Neural crest cell (in vitro differentiated cells): ENCODE results near the gene TSPAN31. TPM values are rescaled to one million over a fixed set of nuclear protein-coding genes. Genes with fewer than 3 reads are reported as not detected.

Experiments
- DNase-seq: peaks from one replicate; pipeline ENCODE4 v3.0.0; 2021; ENCODE audit warnings: low read depth, mixed read lengths, low spot score
- H3K27ac Mint-ChIP-seq: one replicate; pipeline ENCODE4 v1.8.0; 2021; ENCODE audit warnings: mild to moderate bottlenecking, mixed read lengths; ENCODE audit not compliant: unreplicated experiment
- H3K27me3 Mint-ChIP-seq: 2 replicates; pipeline ENCODE4 v1.8.0; 2021; ENCODE audit warnings: low read depth, mild to moderate bottlenecking, mixed read lengths
- H3K36me3 Mint-ChIP-seq: 2 replicates; pipeline ENCODE4 v1.8.0; 2021; ENCODE audit warnings: low read depth, mild to moderate bottlenecking, mixed read lengths
- H3K4me1 Mint-ChIP-seq: 2 replicates; pipeline ENCODE4 v1.8.0; 2021; ENCODE audit warnings: mixed read lengths
- H3K4me3 Mint-ChIP-seq: one replicate; pipeline ENCODE4 v1.8.0; 2021; ENCODE audit warnings: mild to moderate bottlenecking, mixed read lengths
- H3K9me3 Mint-ChIP-seq: 2 replicates; pipeline ENCODE4 v1.8.0; 2021; ENCODE audit warnings: mixed read lengths
- CTCF ChIP-seq: fragments of 200-600 bp; sonication (generic); conservative IDR thresholded peaks from 2 replicates; pipeline ENCODE4 v1.5.0; 2021; ENCODE audit warnings: antibody characterized with exemption, mild to moderate bottlenecking
- total RNA-seq: library from RNA; stranded (reverse); gene quantifications from 2 replicates; pipeline ENCODE4 v1.2.1, GENCODE V29; 2021

TSPAN31 gene
- total RNA-seq, 1 donor from 2014 or later = 26.9 TPM

DNA sequence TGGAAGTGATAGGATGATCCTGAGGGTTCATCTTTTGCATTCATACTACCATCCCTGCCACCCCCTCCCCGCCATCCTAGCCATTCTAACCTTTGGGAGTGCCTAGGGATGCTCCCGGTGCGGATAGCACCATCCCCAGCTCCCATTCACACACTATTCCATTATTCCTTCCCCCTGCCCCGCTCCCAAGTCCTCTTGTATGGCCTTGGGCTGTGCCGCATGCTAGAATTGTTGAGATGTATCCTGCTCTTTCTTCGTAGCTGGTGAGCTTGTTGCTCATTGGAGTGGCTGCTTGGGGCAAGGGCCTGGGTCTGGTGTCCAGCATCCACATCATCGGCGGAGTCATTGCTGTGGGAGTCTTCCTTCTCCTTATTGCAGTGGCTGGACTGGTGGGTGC lies 644 bp downstream of the TSPAN31 start:
- H3K36me3 Mint-ChIP-seq = peaks cover 17% of the 10 kb centered on the region
- peak overlapping the region; percentile 95 for H3K4me3 Mint-ChIP-seq
- no peaks in the 10 kb centered on the region for H3K9me3 Mint-ChIP-seq
- peak overlapping the region; percentile 93 for H3K27ac Mint-ChIP-seq
- peaks cover 27% of the 10 kb centered on the region for H3K4me1 Mint-ChIP-seq
- TF ChIP-seq CTCF = no peak
- no peak for DNase-seq
- peaks cover 46% of the 10 kb centered on the region for H3K27me3 Mint-ChIP-seq

GRCh38 chr12:57746025-57746424 lies 1.2 kb downstream of the TSPAN31 start:
- Mint-ChIP-seq H3K4me3 (peak overlapping the region; percentile 95), H3K27ac (no peak overlapping the region), H3K36me3 (peaks cover 22% of the 10 kb centered on the region), H3K27me3 (peaks cover 40% of the 10 kb centered on the region), H3K9me3 (no peaks in the 10 kb centered on the region), H3K4me1 (peaks cover 32% of the 10 kb centered on the region)
- DNase-seq = no peak
- TF ChIP-seq CTCF = no peak

DNA sequence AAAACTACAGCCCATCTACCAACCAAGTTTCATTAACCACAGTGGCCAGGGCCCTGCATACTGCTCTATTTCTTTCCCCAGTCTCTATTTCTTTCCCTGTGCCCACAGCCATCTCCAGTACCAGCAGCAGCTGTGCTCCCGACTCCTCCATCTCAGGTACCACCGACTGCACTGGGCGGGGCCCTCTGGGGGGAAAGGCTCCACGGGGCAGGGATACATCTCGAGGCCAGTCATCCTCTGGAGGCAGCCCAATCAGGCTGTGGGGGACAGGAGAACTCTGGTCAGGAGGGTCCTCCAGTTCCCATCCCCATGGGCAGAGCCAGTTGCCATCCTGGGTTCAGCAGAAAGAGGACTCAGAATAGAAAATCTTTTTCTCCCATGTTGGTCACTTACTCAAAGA lies 4.2 kb downstream of the TSPAN31 start:
- Mint-ChIP-seq H3K27me3 (peaks cover 34% of the 10 kb centered on the region), H3K27ac (no peak overlapping the region), H3K9me3 (no peaks in the 10 kb centered on the region), H3K4me1 (peaks cover 58% of the 10 kb centered on the region), H3K36me3 (peaks cover 30% of the 10 kb centered on the region), H3K4me3 (peak overlapping the region; percentile 48)
- no peak for DNase-seq
- TF ChIP-seq CTCF = no peak

DNA sequence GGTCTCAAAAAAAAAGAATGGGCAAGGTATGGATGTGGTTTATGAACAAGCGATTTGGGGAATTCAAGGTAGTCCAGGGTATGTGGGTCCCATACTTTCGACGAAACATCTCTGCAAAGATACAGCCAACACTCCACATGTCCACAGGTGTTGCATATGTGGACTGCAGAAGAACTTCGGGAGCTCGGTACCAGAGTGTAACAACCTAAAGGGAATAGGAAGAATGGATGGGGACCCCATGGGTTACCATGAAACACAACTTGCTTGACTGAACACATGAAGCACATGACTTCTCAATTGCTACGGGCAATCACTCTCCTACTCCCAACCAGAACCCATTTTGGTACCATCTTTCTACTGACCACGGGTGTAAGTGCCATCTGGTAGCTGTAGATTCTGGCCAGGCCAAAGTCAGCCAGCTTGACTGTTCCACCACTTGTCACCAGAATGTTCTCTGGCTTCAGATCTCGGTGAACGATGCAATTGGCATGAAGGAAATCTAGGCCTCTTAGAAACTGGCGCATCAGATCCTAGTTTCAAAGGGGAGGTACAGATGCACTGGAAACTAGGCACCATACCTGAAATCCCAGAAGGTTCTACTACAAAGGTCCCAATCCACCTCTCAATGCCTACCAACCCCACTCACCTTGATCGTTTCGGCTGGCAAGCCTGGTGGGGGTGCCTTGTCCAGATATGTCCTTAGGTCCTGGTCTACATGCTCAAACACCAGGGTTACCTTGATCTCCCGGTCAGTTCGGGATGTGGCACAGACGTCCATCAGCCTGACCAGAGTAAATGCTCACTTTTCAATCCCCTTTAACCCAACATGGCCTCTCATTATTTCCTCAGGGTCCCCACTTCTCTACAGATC lies 6.0 kb downstream of the TSPAN31 start:
- peaks cover 28% of the 10 kb centered on the region for H3K36me3 Mint-ChIP-seq
- no peak for TF ChIP-seq CTCF
- H3K27ac Mint-ChIP-seq = peak overlapping the region; percentile 100

GRCh38 chr12:57751432-57751787 lies 6.6 kb downstream of the TSPAN31 start:
- Mint-ChIP-seq H3K27ac (peak overlapping the region; percentile 100), H3K4me3 (peak overlapping the region; percentile 98), H3K27me3 (peaks cover 34% of the 10 kb centered on the region), H3K4me1 (peaks cover 50% of the 10 kb centered on the region), H3K9me3 (no peaks in the 10 kb centered on the region), H3K36me3 (peaks cover 26% of the 10 kb centered on the region)
- DNase-seq = no peak
- TF ChIP-seq CTCF = no peak

More for the DNA sequence above, 6.0 kb downstream of the TSPAN31 start:
- no peak for DNase-seq
- no peaks in the 10 kb centered on the region for H3K9me3 Mint-ChIP-seq
- H3K4me3 Mint-ChIP-seq = peak overlapping the region; percentile 98
- peaks cover 28% of the 10 kb centered on the region for H3K27me3 Mint-ChIP-seq
- H3K4me1 Mint-ChIP-seq = peaks cover 51% of the 10 kb centered on the region
